Gastroesophageal sphincter (tissue), 3 donors: Measurements from ENCODE around the gene ADAM12.

Experiments
- POLR2A ChIP-seq, 2 donors: fragments of 450-650 bp; IDR thresholded peaks; one replicate each; pipeline ENCODE4 v1.6.1; 2017; ENCODE audit warnings: antibody characterized with exemption in 2 of 2, mild to moderate bottlenecking in 2 of 2, moderate library complexity in 1 of 2
- POLR2AphosphoS5 ChIP-seq: sonication (generic); formaldehyde crosslinking; IDR thresholded peaks from one replicate; pipeline ENCODE4 v1.6.1; 2017; ENCODE audit warnings: antibody characterized with exemption
- TF ChIP-seq, protein P1 (sequence below), 4 experiments: fragments of 200-600 bp in 2 of 4; fragments of 450-650 bp in 2 of 4; sonication (generic) in 1 of 4; IDR thresholded peaks; one replicate each; pipeline ENCODE4 v1.5.1; 2017 to 2019; ENCODE audit warnings: antibody characterized with exemption in 4 of 4, mild to moderate bottlenecking in 2 of 4, moderate library complexity in 2 of 4

DNA sequence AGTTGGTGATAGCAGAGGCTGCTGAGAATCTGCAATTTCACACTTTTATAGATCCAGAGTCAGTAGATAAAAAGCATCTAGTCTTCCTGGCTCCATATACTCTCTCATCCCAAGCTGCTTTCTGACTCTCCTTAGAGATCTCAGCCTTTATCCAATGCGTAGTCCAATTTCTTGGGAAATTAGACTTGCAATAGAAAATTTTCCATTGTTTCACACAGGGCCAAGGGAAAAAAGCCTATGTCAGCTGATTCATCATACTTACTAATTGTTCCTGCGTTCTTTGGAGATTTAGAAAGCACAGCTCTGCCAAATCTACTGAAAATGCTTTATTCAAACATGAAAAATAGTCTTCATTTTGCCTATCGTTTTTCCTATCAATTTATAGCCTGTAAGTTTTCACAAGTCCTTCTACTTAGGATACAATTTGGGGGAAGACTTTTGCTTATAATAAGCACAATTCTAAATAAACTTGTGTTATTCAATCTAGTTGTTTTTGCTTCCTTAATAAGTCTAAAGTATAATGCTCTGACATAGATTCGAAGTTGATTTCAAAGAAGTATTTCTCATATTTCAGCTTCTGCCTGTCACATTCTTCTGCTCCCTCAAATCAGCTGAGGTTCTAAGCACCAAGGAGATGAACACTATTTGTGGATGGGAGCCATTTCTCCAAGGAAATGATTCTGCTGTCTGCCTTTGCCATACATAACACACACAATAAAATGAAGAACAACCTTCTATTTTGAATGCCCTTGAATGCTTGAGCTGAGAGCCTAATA is 165.4 kb downstream of the ADAM12 start:
- TF ChIP-seq, protein P1, sequence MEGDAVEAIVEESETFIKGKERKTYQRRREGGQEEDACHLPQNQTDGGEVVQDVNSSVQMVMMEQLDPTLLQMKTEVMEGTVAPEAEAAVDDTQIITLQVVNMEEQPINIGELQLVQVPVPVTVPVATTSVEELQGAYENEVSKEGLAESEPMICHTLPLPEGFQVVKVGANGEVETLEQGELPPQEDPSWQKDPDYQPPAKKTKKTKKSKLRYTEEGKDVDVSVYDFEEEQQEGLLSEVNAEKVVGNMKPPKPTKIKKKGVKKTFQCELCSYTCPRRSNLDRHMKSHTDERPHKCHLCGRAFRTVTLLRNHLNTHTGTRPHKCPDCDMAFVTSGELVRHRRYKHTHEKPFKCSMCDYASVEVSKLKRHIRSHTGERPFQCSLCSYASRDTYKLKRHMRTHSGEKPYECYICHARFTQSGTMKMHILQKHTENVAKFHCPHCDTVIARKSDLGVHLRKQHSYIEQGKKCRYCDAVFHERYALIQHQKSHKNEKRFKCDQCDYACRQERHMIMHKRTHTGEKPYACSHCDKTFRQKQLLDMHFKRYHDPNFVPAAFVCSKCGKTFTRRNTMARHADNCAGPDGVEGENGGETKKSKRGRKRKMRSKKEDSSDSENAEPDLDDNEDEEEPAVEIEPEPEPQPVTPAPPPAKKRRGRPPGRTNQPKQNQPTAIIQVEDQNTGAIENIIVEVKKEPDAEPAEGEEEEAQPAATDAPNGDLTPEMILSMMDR (IDR thresholded peaks at IDR 0.05), result no peak
- TF ChIP-seq POLR2AphosphoS5, result no peak
- no peak for TF ChIP-seq POLR2A (IDR thresholded peaks at IDR 0.05)
